Activated naive CD8-positive, alpha-beta T cell treated with anti-CD3 and anti-CD28 coated beads, Interleukin-2, amount 10 ng/mL, durations not matched to agents 7 days and 5 days (primary cell): ENCODE data around the gene TBL1XR1. TPM values are rescaled to one million over a fixed set of nuclear protein-coding genes. Genes with fewer than 3 reads are reported as not detected.
"Not testable (repeated sequence)": the region's sequence is repeated elsewhere in the genome, so short reads cannot be mapped to it uniquely, and the experiment has no call there.

Experiments
- ATAC-seq: fragments of 150-1000 bp; cut with Tn5 transposase; one replicate; pipeline ENCODE4 v1.10.0; 2021; ENCODE audit warnings: low read depth, moderate library complexity
- POLR2A ChIA-PET: fragments of 350-600 bp; sonication (Branson Sonifier 250); formaldehyde crosslinking; loops from one replicate; lab custom pipeline; 2021; ENCODE audit warnings: antibody characterized with exemption; lab: Charles Lee
- DNase-seq: peaks from one replicate; pipeline ENCODE4 v3.0.0; 2021
- H3K27ac Mint-ChIP-seq: one replicate; pipeline ENCODE4 v1.8.0; 2022; ENCODE audit warnings: mild to moderate bottlenecking, mixed read lengths
- H3K27me3 Mint-ChIP-seq: one replicate; pipeline ENCODE4 v1.8.0; 2022; ENCODE audit warnings: mild to moderate bottlenecking, moderate library complexity, mixed read lengths
- H3K36me3 Mint-ChIP-seq: one replicate; pipeline ENCODE4 v1.8.0; 2021; ENCODE audit warnings: mild to moderate bottlenecking, mixed read lengths
- H3K4me1 Mint-ChIP-seq: one replicate; pipeline ENCODE4 v1.8.0; 2021; ENCODE audit warnings: mixed read lengths
- H3K4me3 Mint-ChIP-seq: one replicate; pipeline ENCODE4 v1.8.0; 2022; ENCODE audit warnings: mild to moderate bottlenecking, moderate library complexity, mixed read lengths
- H3K9me3 Mint-ChIP-seq: one replicate; pipeline ENCODE4 v1.8.0; 2021; ENCODE audit warnings: mixed read lengths
- total RNA-seq, 2 experiments: library from RNA; stranded (reverse); gene quantifications; one replicate each; pipeline ENCODE4 v1.2.3, GENCODE V29; 2021

TBL1XR1 gene
- total RNA-seq, 2 experiments from 2014 or later: 176 TPM

DNA sequence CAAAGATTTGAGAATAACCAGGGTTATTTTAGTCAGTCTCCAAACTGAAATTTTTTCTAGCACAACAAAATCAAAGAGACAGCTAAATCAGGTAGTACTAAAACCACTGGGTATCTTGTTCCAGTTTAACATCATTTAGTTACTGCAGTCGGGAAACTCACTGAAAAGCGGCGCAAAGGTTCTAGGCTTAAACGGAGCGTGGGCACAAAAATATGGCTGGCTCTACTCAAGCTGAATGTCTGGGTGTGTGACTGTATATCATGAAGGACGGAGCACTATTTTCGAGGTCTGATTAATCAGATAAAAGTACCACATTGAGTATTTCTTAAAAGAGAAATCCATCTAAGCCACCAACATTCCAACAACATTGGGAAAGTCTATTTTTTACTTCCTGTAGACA is 152.1 kb downstream of the TBL1XR1 start:
- no peak overlapping the region for H3K4me3 Mint-ChIP-seq
- H3K27ac Mint-ChIP-seq: no peak overlapping the region
- H3K9me3 Mint-ChIP-seq: no peaks in the 10 kb centered on the region
- H3K27me3 Mint-ChIP-seq: no peaks in the 10 kb centered on the region
- peaks cover 10% of the 10 kb centered on the region for H3K4me1 Mint-ChIP-seq
- POLR2A ChIA-PET: no interaction called here
- DNase-seq (no peak), ATAC-seq (no peak)
- H3K36me3 Mint-ChIP-seq: peaks cover 51% of the 10 kb centered on the region

DNA sequence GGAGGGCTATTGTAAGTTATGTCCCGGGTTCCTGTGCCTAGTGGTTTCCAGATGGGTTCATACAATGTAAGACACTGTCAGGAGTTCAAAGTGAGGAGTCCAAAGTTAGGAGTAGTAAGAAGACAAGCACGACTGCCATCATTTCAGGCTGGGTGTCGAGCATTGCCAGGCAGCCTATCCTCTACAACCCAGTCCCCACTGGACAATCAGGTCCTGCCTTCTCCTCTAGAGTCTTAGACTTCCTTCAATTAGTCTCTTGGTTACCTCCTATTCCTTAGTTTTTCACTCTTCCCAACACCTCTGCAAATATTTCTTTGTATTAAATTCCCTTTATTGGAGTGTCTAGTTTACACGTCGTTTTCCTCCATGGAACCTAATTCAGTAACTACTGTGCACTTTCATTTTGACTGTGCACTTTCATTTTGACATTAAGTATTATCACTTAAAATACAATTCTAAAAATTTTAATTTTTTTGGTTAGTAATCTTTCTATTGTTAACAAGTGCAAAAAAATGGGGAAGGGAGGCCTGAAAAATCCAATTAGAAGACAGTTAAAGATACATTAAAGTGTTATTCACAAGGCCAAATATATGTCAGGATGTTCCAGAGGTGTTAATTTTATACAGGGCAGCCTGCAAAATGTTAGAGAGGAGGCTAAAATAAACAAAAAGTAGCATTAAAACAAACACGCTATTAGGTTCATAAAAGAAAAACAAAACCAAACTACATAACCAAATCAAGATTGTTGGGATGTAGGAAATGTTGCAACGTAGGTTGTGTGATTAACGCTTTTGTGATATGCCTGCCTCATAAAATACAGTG is 155.3 kb downstream of the TBL1XR1 start:
- Mint-ChIP-seq H3K36me3 (peaks cover 58% of the 10 kb centered on the region), H3K27me3 (no peaks in the 10 kb centered on the region), H3K4me1 (peaks cover 12% of the 10 kb centered on the region), H3K4me3 (no peak overlapping the region), H3K9me3 (no peaks in the 10 kb centered on the region), H3K27ac (peak overlapping the region; percentile 63)
- no peak for ATAC-seq
- no peak for DNase-seq
- POLR2A ChIA-PET: no interaction called here

DNA sequence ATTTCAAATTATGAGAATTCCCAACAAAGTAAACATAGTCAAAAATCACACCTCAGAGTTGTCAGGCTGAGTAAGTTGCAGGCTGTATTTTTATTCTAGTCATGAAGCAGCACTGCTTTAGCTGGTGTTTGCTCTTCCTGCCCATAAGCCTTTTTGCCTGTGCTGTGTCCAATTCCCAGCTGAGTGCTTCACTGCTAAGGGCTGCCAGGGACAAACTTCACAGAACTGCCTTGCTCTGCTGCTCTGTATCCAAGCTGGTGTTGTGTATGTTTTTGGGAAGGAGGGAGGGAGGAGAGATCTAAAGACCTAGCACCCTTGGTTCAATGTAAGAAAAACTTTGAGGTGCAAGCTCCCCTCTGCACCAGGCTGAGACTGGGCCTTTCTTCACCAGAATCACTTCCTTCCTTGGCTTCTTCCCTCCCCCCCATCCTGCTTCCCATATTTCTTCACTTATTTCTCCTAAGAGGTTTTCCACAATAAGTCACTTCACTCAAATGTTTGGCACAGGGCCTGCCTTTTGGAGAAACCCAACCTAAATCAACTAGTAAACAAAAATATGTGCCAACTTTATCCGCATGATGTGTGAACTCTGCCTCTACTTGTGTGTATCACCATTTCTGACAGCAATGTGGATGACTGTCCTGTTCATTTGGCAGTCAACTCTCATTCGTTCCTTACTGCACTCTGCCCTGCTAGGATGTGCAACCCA is 156.1 kb downstream of the TBL1XR1 start:
- H3K27ac Mint-ChIP-seq: peak overlapping the region; percentile 63
- no peaks in the 10 kb centered on the region for H3K9me3 Mint-ChIP-seq
- no peak overlapping the region for H3K4me3 Mint-ChIP-seq
- H3K4me1 Mint-ChIP-seq: peaks cover 12% of the 10 kb centered on the region
- H3K36me3 Mint-ChIP-seq: peaks cover 56% of the 10 kb centered on the region
- ATAC-seq (no peak), DNase-seq (no peak)
- POLR2A ChIA-PET: no interaction called here
- H3K27me3 Mint-ChIP-seq: no peaks in the 10 kb centered on the region

DNA sequence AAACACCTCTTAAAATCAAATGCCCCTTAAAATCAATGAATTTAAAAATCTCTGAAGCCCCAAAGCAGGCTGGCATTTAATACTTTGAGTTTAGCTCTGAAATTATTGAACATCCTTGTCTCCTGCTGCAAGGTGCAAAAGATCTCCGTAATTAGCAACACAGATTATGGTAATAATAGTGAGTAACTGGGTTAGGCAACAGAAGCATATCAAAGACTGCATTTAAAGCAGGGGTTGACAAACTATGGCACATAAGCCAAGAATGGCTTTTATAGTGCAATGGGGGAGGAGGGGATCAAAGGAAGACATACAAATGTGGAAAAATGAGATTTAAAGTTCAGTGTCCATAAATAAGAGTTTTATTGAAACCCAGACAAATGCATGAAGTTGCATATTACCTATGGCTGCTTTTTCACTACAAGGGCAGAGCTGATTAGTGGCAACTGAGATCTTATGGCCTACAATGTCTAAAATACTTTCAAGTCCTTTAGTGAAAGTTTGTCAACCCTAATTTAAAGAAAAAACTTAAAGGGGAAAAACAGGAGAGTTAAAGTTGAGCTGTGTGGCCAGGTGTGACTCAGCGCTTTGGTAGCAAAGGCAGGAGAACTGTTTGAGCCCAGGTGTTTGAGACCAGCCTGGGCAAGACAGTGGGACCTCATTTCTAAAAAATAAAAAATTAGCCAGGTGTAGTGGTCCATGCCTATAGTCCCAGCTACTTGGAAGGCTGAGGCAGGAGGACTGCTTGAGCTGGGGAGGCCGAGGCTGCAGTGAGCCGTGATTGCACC is 157.6 kb downstream of the TBL1XR1 start:
- Mint-ChIP-seq H3K36me3 (peaks cover 54% of the 10 kb centered on the region), H3K27me3 (no peaks in the 10 kb centered on the region), H3K27ac (no peak overlapping the region), H3K4me1 (peaks cover 13% of the 10 kb centered on the region), H3K4me3 (no peak overlapping the region), H3K9me3 (no peaks in the 10 kb centered on the region)
- POLR2A ChIA-PET: no interaction called here
- no peak for ATAC-seq
- no peak for DNase-seq

DNA sequence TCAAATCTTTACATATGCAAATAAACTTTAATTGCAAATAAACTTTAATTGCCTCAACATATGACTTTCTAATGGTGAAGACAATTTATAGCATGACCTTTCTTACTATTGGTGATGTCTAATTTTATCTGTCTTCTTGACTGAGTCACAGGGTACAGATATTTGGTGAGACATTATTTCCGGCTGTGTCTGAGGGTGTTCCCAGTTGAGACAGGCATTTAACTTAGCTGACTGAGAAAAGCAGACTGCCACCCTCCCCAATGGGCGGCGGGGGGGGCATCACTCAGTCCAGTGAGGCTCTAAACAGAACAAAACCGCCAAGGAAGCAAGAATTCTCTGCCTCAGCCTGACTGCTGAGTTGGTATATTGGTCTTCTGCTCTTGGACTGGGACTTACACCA is 160.0 kb downstream of the TBL1XR1 start:
- Mint-ChIP-seq H3K9me3 (no peaks in the 10 kb centered on the region), H3K36me3 (peaks cover 47% of the 10 kb centered on the region), H3K4me1 (peaks cover 13% of the 10 kb centered on the region), H3K27me3 (no peaks in the 10 kb centered on the region), H3K27ac (no peak overlapping the region), H3K4me3 (no peak overlapping the region)
- no peak for ATAC-seq
- DNase-seq: no peak
- POLR2A ChIA-PET: no interaction called here

DNA sequence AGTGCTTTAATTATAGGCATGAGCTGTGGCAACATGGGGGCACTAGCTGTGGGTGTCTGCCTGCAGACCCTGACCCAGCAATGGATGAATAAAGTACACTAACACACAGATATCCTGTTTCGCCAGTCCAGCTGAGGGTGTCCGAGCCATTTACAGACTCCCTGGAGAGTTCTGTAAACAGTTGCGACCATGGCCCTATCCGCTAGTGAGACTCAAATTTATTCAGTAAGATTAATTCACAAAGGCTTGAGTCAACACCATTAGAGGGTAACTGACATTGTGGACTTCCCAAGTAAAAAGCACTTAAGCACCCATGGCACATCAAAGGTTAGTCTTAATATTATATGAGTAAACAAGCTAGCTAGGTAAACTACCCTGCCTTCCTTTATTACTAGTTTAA is 161.6 kb downstream of the TBL1XR1 start:
- no peaks in the 10 kb centered on the region for H3K27me3 Mint-ChIP-seq
- peaks cover 3% of the 10 kb centered on the region for H3K4me1 Mint-ChIP-seq
- H3K4me3 Mint-ChIP-seq: no peak overlapping the region
- POLR2A ChIA-PET: no interaction called here
- DNase-seq (no peak), ATAC-seq (no peak)
- H3K36me3 Mint-ChIP-seq: peaks cover 42% of the 10 kb centered on the region
- H3K9me3 Mint-ChIP-seq: no peaks in the 10 kb centered on the region
- H3K27ac Mint-ChIP-seq: no peak overlapping the region

DNA sequence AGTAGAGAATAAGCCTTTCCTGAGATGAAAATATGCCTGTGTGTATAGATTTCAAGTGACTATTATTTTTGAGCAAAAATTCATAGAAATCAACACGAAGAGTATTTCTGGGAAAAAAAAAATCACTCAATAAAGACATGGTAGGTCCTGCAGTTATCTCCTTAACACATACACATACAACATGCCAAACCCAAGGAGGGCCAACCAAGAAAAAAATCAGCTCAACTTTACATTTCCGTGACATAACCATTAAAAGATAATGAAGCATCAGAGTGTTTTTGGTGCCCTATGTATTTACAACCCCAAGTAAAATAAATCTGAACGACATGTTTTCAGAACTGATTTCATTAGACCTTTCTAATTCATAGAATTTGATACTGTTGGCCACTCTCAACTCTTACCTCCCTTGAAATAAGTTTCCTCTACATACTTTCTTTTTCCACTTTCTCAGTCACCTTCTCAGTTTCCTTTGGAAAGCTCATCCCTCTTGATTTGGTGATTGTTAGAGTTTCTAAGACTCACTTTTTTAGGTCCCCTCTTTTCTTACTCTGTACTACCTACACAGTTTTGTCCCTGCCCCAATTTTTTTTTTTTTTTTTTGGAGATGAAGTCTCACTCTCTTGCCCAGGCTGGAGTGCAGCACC is 162.3 kb downstream of the TBL1XR1 start:
- peaks cover 46% of the 10 kb centered on the region for H3K36me3 Mint-ChIP-seq
- H3K27me3 Mint-ChIP-seq: no peaks in the 10 kb centered on the region
- H3K9me3 Mint-ChIP-seq: no peaks in the 10 kb centered on the region
- no peak for DNase-seq
- H3K4me1 Mint-ChIP-seq: peaks cover 3% of the 10 kb centered on the region
- H3K27ac Mint-ChIP-seq: no peak overlapping the region
- no peak overlapping the region for H3K4me3 Mint-ChIP-seq
- ATAC-seq: no peak
- POLR2A ChIA-PET: no interaction called here

DNA sequence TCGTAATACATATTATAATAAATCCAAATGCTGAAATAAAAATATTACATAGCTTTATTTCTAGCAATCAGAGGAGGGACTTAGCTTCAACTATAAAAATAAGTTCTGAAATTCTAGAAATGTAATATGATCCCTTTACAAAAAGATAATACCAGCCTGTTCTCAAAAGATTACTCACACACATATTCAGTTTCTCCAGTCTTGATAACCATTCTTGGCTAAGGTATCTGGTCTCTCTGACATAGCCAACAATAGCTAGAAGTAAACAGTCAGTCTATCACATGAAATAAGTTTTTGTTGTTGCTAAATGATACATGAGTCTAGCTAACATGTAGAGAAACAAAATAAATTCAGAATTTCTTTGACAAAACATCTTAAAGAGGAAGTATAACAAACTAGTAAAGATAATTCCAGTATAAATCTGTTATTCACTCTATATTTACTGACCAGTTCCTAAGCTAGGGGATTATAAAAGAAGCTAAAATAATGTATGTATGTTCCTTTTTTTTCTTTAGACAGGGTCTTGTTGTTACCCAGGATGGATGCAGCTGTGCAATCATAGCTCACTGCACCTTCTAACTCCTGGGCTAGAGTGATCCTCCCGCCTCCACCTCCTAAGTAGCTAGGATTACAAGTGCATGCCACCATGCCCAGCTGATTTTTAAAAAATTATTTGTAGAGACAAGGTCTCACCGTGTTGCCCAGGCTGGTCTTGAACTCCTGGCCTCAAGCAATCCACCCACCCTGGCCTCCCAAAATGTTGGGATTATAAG is 170.6 kb downstream of the TBL1XR1 start:
- no peak overlapping the region for H3K27ac Mint-ChIP-seq
- H3K9me3 Mint-ChIP-seq: no peaks in the 10 kb centered on the region
- no peak for ATAC-seq
- H3K4me3 Mint-ChIP-seq: no peak overlapping the region
- POLR2A ChIA-PET: no interaction called here
- no peaks in the 10 kb centered on the region for H3K4me1 Mint-ChIP-seq
- peaks cover 45% of the 10 kb centered on the region for H3K36me3 Mint-ChIP-seq
- no peak for DNase-seq
- H3K27me3 Mint-ChIP-seq: no peaks in the 10 kb centered on the region

DNA sequence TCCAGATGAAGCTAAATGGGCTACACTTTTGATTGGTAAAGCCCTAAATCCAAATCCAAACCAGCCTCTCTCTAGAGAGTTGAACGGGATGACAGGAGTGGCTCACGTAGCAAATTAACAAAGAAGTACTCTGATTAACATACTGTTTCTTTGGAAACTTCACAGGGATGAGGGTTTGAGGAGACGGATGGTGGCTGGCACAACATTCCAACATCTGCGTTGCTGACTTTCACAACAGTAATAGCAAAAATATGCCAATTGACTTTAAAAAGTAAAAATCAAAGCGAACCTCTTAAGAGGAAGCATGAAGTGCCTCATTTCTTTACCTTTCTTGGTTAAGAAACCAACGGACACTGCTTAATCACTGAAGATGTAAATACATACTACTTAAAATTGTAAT is 181.4 kb downstream of the TBL1XR1 start:
- Mint-ChIP-seq H3K4me1 (no peaks in the 10 kb centered on the region), H3K27me3 (no peaks in the 10 kb centered on the region), H3K4me3 (no peak overlapping the region), H3K27ac (no peak overlapping the region), H3K36me3 (peaks cover 25% of the 10 kb centered on the region), H3K9me3 (peaks cover 2% of the 10 kb centered on the region)
- ATAC-seq (no peak), DNase-seq (no peak)
- POLR2A ChIA-PET: no interaction called here

DNA sequence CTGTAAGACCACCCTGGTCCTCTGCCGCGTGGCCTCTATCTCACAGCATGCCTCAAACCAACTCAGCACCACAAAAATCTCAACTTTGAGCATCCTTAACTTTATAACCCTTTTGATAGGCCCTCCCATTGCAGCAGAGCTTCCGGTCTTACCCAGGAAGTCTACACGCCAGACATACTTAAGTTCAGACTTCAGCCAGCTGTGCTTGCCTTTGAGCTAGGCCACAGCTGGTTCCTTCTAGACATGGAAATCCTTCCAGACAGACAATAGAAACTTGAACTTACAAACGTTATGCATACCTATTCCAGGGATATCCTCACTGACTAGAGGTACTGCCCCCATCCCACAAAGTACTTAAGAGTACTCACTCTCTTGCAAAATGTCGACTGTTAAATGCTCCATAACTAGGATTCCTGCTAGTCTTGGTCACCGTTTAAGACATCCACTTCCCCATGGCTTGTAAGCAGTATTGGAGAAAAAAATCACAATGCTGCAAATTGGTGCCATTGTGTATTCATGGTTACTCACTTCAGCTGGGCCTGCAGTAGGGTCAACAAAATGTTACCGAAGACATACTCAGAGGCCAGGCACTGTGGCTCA is 183.5 kb downstream of the TBL1XR1 start:
- POLR2A ChIA-PET: no interaction called here
- Mint-ChIP-seq H3K36me3 (peaks cover 23% of the 10 kb centered on the region), H3K27ac (no peak overlapping the region), H3K9me3 (peaks cover 4% of the 10 kb centered on the region), H3K4me1 (no peaks in the 10 kb centered on the region), H3K27me3 (no peaks in the 10 kb centered on the region), H3K4me3 (no peak overlapping the region)
- DNase-seq (no peak), ATAC-seq (no peak)

DNA sequence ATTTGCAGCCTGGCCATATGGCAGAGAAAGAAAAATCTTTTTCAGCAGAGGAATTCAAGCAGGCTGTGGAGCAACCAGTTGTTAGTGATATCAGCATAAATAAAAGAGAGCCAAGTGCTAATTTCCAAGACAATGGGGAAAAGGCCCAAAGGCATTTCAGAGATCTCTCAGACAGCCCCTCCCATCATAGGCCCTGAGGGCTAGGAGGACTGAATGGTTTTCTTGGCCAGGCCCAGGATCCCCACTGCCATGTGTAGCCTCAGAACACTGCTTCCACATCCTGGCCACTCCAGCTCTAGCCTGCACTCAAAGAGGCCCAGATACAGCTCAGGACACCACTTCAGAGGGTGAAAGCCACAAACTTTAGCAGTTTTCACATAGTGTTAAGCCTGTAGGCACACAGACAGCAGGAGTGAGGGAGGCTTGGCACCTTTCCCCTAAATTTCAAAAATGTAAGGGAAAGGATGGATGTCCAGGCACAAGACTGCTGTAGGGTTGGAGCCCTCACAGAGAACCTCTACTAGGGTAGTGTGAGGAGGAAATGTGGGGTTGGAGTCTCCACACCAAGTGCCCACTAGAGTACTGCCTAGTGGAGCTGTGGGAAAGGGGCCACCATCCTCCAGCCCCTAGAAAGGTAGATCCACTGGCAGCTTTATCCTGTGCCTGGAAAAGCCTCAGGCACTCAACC is 191.4 kb downstream of the TBL1XR1 start:
- Mint-ChIP-seq H3K4me3 (no peak overlapping the region), H3K9me3 (peaks cover 21% of the 10 kb centered on the region), H3K36me3 (peaks cover 19% of the 10 kb centered on the region), H3K27me3 (no peaks in the 10 kb centered on the region), H3K27ac (no peak overlapping the region), H3K4me1 (no peaks in the 10 kb centered on the region)
- ATAC-seq: no peak
- POLR2A ChIA-PET: no interaction called here
- no peak for DNase-seq

DNA sequence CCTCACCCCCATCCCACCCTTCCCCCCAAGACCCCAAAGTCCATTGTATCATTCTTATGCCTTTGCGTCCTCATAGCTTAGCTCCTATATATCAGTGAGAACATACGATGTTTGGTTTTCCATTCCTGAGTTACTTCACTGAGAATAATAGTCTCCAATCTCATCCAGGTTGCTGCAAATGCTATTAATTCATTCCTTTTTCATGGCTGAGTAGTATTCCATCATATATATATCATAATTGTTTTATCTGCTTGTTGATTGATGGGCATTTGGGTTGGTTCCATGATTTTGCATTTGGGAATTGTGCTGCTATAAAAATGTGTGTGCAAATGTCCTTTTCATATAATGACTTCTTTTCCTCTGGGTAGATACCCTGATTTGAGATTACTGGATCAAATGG is 197.1 kb downstream of the TBL1XR1 start:
- H3K36me3 Mint-ChIP-seq, H3K4me1 Mint-ChIP-seq, H3K27ac Mint-ChIP-seq, POLR2A ChIA-PET, H3K27me3 Mint-ChIP-seq, DNase-seq, ATAC-seq, H3K4me3 Mint-ChIP-seq: not testable (repeated sequence)
- H3K9me3 Mint-ChIP-seq: peaks cover 11% of the 10 kb centered on the region
